GM18861 (cell line): ENCODE measurements around the gene NT5DC3.
"Not testable (repeated sequence)": the region's sequence is repeated elsewhere in the genome, so short reads cannot be mapped to it uniquely, and the experiment has no call there.

Source experiments
- ATAC-seq: cut with Tn5 transposase; IDR thresholded peaks from one replicate; pipeline ENCODE4 v1.9.1; 2021; ENCODE audit not compliant: unreplicated experiment

The NT5DC3 gene

GRCh38 chr12:103855896-103856657 is 15.0 kb upstream of the NT5DC3 start:
- no peak for ATAC-seq

GRCh38 chr12:103855036-103855712 is 14.1 kb upstream of the NT5DC3 start:
- ATAC-seq = no peak

- ATAC-seq = no peak
These were observed 13.4 kb upstream of the NT5DC3 start for GRCh38 chr12:103854372-103854973.

GRCh38 chr12:103852498-103852997 is 11.5 kb upstream of the NT5DC3 start:
- ATAC-seq = no peak

GRCh38 chr12:103851127-103851526 is 10.1 kb upstream of the NT5DC3 start:
- no peak for ATAC-seq

GRCh38 chr12:103850429-103850828 is 9.4 kb upstream of the NT5DC3 start:
- ATAC-seq = no peak

GRCh38 chr12:103848917-103849491 is 8.0 kb upstream of the NT5DC3 start:
- no peak for ATAC-seq

GRCh38 chr12:103848143-103848542 is 7.1 kb upstream of the NT5DC3 start:
- no peak for ATAC-seq

GRCh38 chr12:103846415-103846814 is 5.4 kb upstream of the NT5DC3 start:
- no peak for ATAC-seq

GRCh38 chr12:103844305-103844704 is 3.3 kb upstream of the NT5DC3 start:
- ATAC-seq = no peak

GRCh38 chr12:103841690-103842584 is 903 bp upstream of the NT5DC3 start:
- ATAC-seq = peak; percentile 5

GRCh38 chr12:103840462-103840875 is 565 bp downstream of the NT5DC3 start:
- peak; percentile 16 for ATAC-seq

- ATAC-seq = no peak
These were observed 1.2 kb downstream of the NT5DC3 start for GRCh38 chr12:103839609-103840461.

GRCh38 chr12:103839103-103839502 is 1.9 kb downstream of the NT5DC3 start:
- no peak for ATAC-seq

GRCh38 chr12:103838254-103838914 is 2.6 kb downstream of the NT5DC3 start:
- no peak for ATAC-seq

- no peak for ATAC-seq
These were observed 4.7 kb downstream of the NT5DC3 start for GRCh38 chr12:103836345-103836744.

GRCh38 chr12:103835747-103836335 is 5.2 kb downstream of the NT5DC3 start:
- ATAC-seq = not testable (repeated sequence)

GRCh38 chr12:103834942-103835341 is 6.1 kb downstream of the NT5DC3 start:
- ATAC-seq = no peak

GRCh38 chr12:103833891-103834290 is 7.1 kb downstream of the NT5DC3 start:
- ATAC-seq = no peak
